ENCODE measurements around the gene CLCN2. TPM values are rescaled to one million over a fixed set of nuclear protein-coding genes. Genes with fewer than 3 reads are reported as not detected.

The CLCN2 gene
- total RNA-seq, 1 donor from 2014 or later, result 24.9 TPM

- peak; percentile 80 for DNase-seq (ENCODE audit: extremely low spot score, unreplicated experiment)
- TF ChIP-seq CTCF (conservative IDR thresholded peaks at IDR 0.05), result no peak
- Mint-ChIP-seq H3K9me3 (no peaks in the 10 kb centered on the region), H3K27ac (peak overlapping the region; percentile 88), H3K36me3 (peaks cover 19% of the 10 kb centered on the region), H3K27me3 (no peaks in the 10 kb centered on the region), H3K4me1 (ENCODE audit: unreplicated experiment) (peaks cover 27% of the 10 kb centered on the region), H3K4me3 (peak overlapping the region; percentile 90)
Measured at GRCh38 chr3:184314700-184315542, 46.5 kb downstream of the CLCN2 start.

DNA sequence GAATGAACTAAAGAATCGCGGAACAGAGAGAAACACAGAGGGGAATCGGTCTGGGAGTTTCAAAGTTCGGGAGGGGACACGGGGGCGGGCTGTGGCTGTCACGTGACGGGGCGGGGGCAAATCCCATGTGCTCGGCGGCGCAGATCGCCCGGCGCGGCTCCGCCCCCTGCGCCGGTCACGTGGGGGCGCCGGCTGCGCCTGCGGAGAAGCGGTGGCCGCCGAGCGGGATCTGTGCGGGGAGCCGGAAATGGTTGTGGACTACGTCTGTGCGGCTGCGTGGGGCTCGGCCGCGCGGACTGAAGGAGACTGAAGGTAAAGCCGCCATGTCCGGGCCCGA, 47.1 kb downstream of the CLCN2 start, which contains the start of gene EIF4G1:
Gene EIF4G1, plus strand, starts transcription at position 244 of the 337 bp plus-strand sequence. CDS start 1,191 bp downstream, outside the sequence.
- DNase-seq (ENCODE audit: extremely low spot score, unreplicated experiment), result peak; percentile 95
- TF ChIP-seq CTCF (conservative IDR thresholded peaks at IDR 0.05), result no peak
- H3K27ac Mint-ChIP-seq, result peak within 1 kb of the TSS; percentile 88
- peaks cover 27% of the 10 kb centered on the region for H3K4me1 Mint-ChIP-seq (ENCODE audit: unreplicated experiment)
- H3K4me3 Mint-ChIP-seq, result peak within 1 kb of the TSS; percentile 90
- peaks cover 21% of the 10 kb centered on the region for H3K36me3 Mint-ChIP-seq
- no peaks in the 10 kb centered on the region for H3K27me3 Mint-ChIP-seq
- no peaks in the 10 kb centered on the region for H3K9me3 Mint-ChIP-seq

DNA sequence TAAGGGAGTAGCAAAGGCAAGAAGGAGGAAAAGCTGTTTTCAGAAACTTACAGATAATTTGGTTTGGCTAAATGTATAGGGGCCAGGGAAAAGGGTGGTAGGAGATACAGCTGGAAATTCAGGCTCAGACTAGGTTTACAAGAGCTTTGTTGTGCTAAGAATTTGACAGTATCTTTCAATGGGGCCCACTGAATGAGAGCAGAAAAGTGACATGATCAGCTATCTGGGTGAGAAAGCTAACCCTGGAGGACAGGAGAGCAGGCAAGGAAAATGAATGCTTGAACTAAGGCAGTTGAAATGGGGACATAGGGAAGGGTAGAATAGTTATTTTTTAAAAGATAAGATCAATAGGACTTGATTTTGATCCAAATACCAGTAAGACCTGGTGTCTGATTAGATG, 49.8 kb downstream of the CLCN2 start:
- no peak for DNase-seq (ENCODE audit: extremely low spot score, unreplicated experiment)
- H3K27ac Mint-ChIP-seq, result peak overlapping the region; percentile 9
- H3K9me3 Mint-ChIP-seq, result no peaks in the 10 kb centered on the region
- H3K36me3 Mint-ChIP-seq, result peaks cover 16% of the 10 kb centered on the region
- H3K4me3 Mint-ChIP-seq, result peak overlapping the region; percentile 64
- no peak for TF ChIP-seq CTCF (conservative IDR thresholded peaks at IDR 0.05)
- peaks cover 8% of the 10 kb centered on the region for H3K4me1 Mint-ChIP-seq (ENCODE audit: unreplicated experiment)
- no peaks in the 10 kb centered on the region for H3K27me3 Mint-ChIP-seq

DNA sequence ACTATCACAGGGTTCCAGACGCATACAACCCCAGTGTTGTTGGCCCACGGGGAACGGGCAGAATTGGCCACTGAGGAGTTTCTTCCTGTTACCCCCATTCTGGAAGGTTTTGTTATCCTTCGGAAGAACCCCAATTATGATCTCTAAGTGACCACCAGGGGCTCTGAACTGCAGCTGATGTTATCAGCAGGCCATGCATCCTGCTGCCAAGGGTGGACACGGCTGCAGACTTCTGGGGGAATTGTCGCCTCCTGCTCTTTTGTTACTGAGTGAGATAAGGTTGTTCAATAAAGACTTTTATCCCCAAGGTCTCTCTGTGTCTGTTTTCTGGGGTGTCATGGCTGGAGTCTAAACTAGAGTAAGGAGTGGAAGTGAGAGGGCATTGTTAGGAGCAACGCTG, 52.7 kb downstream of the CLCN2 start:
- Mint-ChIP-seq H3K4me1 (ENCODE audit: unreplicated experiment) (no peaks in the 10 kb centered on the region), H3K4me3 (no peak overlapping the region), H3K36me3 (peaks cover 32% of the 10 kb centered on the region), H3K27ac (peak overlapping the region; percentile 22), H3K27me3 (no peaks in the 10 kb centered on the region), H3K9me3 (no peaks in the 10 kb centered on the region)
- DNase-seq (ENCODE audit: extremely low spot score, unreplicated experiment), result no peak
- peak; percentile 25 for TF ChIP-seq CTCF (conservative IDR thresholded peaks at IDR 0.05)

DNA sequence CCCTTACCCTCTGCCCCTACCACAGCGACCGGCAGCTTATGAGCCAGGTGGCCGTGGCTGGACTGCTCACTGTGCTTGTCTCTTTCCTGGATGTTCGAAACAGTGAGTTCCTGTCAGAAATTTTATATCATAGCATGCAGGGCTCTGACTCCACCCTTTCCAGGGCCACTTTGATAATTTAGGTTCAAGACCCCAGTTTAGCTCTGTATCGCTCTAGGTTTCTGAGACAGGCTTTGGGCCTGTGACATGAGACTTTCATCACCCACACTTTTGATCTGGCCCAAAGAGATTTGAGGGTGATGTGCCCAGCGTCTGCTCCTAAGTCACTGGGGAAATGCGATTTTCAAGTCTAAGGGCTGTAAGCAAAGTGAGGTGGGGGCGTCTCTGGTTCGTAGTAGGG, 53.5 kb downstream of the CLCN2 start:
- Mint-ChIP-seq H3K36me3 (peaks cover 32% of the 10 kb centered on the region), H3K27ac (no peak overlapping the region), H3K4me1 (ENCODE audit: unreplicated experiment) (no peaks in the 10 kb centered on the region), H3K9me3 (no peaks in the 10 kb centered on the region), H3K4me3 (no peak overlapping the region), H3K27me3 (no peaks in the 10 kb centered on the region)
- DNase-seq (ENCODE audit: extremely low spot score, unreplicated experiment), result no peak
- TF ChIP-seq CTCF (conservative IDR thresholded peaks at IDR 0.05), result no peak

Measured in type B pancreatic cell (in vitro differentiated cells).